A673 (cell line): ENCODE data around the gene CEP85L. TPM values are rescaled to one million over a fixed set of nuclear protein-coding genes. Genes with fewer than 3 reads are reported as not detected.

Experiments
- BruUV-seq: library from RNA; stranded (reverse); fragments of 400-500 nt; replicated peaks from 2 replicates; lab custom pipeline; 2021; lab: Mats Ljungman, UMichigan
- CTCF ChIA-PET: fragments of 300-600 bp; sonication (Branson Sonifier 250); formaldehyde crosslinking; loops from one replicate; lab custom pipeline; 2022; ENCODE audit warnings: antibody characterized with exemption; lab: Charles Lee
- POLR2A ChIA-PET: fragments of 300-600 bp; sonication (Branson Sonifier 250); formaldehyde crosslinking; loops from one replicate; lab custom pipeline; 2022; ENCODE audit warnings: antibody characterized with exemption; ENCODE audit not compliant: low non-redundant PET; lab: Charles Lee
- DNase-seq: peaks from one replicate; pipeline ENCODE4 v3.0.0-alpha.2; 2015; ENCODE audit warnings: low spot score
- H3K27ac ChIP-seq: fragments of 200-600 bp; sonication (generic); 2 replicates; pipeline ENCODE4 v1.5.1; 2016; ENCODE audit warnings: mixed run types, low read depth, mild to moderate bottlenecking, mixed read lengths, antibody characterized with exemption, low read length; ENCODE audit not compliant: poor library complexity, severe bottlenecking
- H3K27me3 ChIP-seq: fragments of 200-600 bp; sonication (generic); replicated peaks from 2 replicates; pipeline ENCODE4 v1.6.1; 2017; ENCODE audit warnings: mixed run types, low read depth, mild to moderate bottlenecking, mixed read lengths, antibody characterized with exemption, low read length; ENCODE audit not compliant: insufficient read depth, poor library complexity
- H3K36me3 ChIP-seq: fragments of 200-600 bp; sonication (generic); 2 replicates; pipeline ENCODE4 v1.6.1; 2016; ENCODE audit warnings: mixed run types, mild to moderate bottlenecking, mixed read lengths, antibody characterized with exemption, low read length; ENCODE audit not compliant: insufficient read depth, poor library complexity, severe bottlenecking
- H3K4me1 ChIP-seq: fragments of 200-600 bp; sonication (generic); 2 replicates; pipeline ENCODE4 v1.6.1; 2017; ENCODE audit warnings: mixed run types, mild to moderate bottlenecking, mixed read lengths, antibody characterized with exemption, low read length; ENCODE audit not compliant: insufficient read depth, poor library complexity, severe bottlenecking
- H3K4me3 ChIP-seq: fragments of 200-600 bp; sonication (generic); 2 replicates; pipeline ENCODE4 v1.5.1; 2016; ENCODE audit warnings: low read depth, mixed run types, mild to moderate bottlenecking, mixed read lengths, low read length; ENCODE audit not compliant: poor library complexity, severe bottlenecking
- H3K9me3 ChIP-seq: fragments of 200-600 bp; sonication (generic); 2 replicates; pipeline ENCODE4 v1.6.1; 2016; ENCODE audit warnings: mixed run types, low read depth, mild to moderate bottlenecking, mixed read lengths, antibody characterized with exemption, low read length; ENCODE audit not compliant: poor library complexity, severe bottlenecking
- CTCF ChIP-seq: fragments of 300-800, 200-600 bp; sonication (generic); conservative IDR thresholded peaks from 2 replicates; pipeline ENCODE4 v1.5.1; 2017; ENCODE audit warnings: low read depth, mild to moderate bottlenecking, antibody characterized with exemption, low read length, moderate library complexity, mixed read lengths
- EZH2 ChIP-seq: fragments of 200-600 bp; sonication (generic); IDR thresholded peaks from 2 replicates; pipeline ENCODE4 v1.6.1; 2017; ENCODE audit warnings: borderline replicate concordance, low read depth, mild to moderate bottlenecking, mixed read lengths, antibody characterized with exemption, low read length; ENCODE audit not compliant: poor library complexity, severe bottlenecking
- intact Hi-C: fragments of 100-400 bp; cut with micrococcal nuclease; formaldehyde crosslinking; loops from one replicate; pipeline ENCODE4 v1.10.0; 2022; ENCODE audit not compliant: unreplicated experiment
- total RNA-seq: library from RNA; stranded (reverse); gene quantifications from 2 replicates; pipeline ENCODE4 v1.2.3, GENCODE V29; 2021

Gene CEP85L
- total RNA-seq, 1 experiment from 2014 or later = 7.4 TPM

GRCh38 chr6:118606268-118606667 lies 45.1 kb downstream of the CEP85L start:
- Histone ChIP-seq H3K27me3 (no peaks in the 10 kb centered on the region), H3K9me3 (peaks cover 6% of the 10 kb centered on the region), H3K4me1 (no peaks in the 10 kb centered on the region), H3K36me3 (no peaks in the 10 kb centered on the region), H3K27ac (no peak overlapping the region), H3K4me3 (no peak overlapping the region)
- no TSS peak for BruUV-seq
- DNase-seq = no peak
- TF ChIP-seq CTCF = no peak
- no peak for TF ChIP-seq EZH2
- ChIA-PET POLR2A (no interaction called here), CTCF (no interaction called here)
- intact Hi-C loops = no loop called here

GRCh38 chr6:118603372-118603771 lies 48.0 kb downstream of the CEP85L start:
- ChIA-PET CTCF (no interaction called here), POLR2A (no interaction called here)
- no peak overlapping the region for H3K27ac ChIP-seq

GRCh38 chr6:118602300-118602699 lies 49.1 kb downstream of the CEP85L start:
- H3K27ac ChIP-seq = no peak overlapping the region
- intact Hi-C loops = no loop called here
- no peaks in the 10 kb centered on the region for H3K4me1 ChIP-seq
- BruUV-seq = no TSS peak
- H3K27me3 ChIP-seq = no peaks in the 10 kb centered on the region
- DNase-seq = no peak
- TF ChIP-seq EZH2 = no peak
- TF ChIP-seq CTCF = no peak
- peaks cover 6% of the 10 kb centered on the region for H3K9me3 ChIP-seq
- no peaks in the 10 kb centered on the region for H3K36me3 ChIP-seq
- CTCF ChIA-PET = interaction anchor here (0.6 kb wide), 2 partner anchors 10 to 50 kb away, joined by 4 to 7 read pairs; no protein-coding TSS in a partner anchor
- POLR2A ChIA-PET = no interaction called here
- no peak overlapping the region for H3K4me3 ChIP-seq

More at GRCh38 chr6:118603372-118603771, 48.0 kb downstream of the CEP85L start:
- BruUV-seq = no TSS peak
- no peaks in the 10 kb centered on the region for H3K27me3 ChIP-seq
- DNase-seq = no peak
- peaks cover 6% of the 10 kb centered on the region for H3K9me3 ChIP-seq
- H3K4me1 ChIP-seq = no peaks in the 10 kb centered on the region
- no peaks in the 10 kb centered on the region for H3K36me3 ChIP-seq
- no peak for TF ChIP-seq CTCF
- no peak for TF ChIP-seq EZH2
- intact Hi-C loops = no loop called here
- H3K4me3 ChIP-seq = no peak overlapping the region
